Activated CD4-positive, alpha-beta T cell treated with anti-CD3 and anti-CD28 coated beads, Interleukin-2, Interleukin-4, amounts not matched to agents 100 ng/mL and 50 ng/mL, durations not matched to agents 16 hours and 8 hours (primary cell): ENCODE measurements around the gene ENTPD6.
A peak's percentile ranks its signal among the peaks of the same experiment; 100 is the strongest.

Experiments
- DNase-seq: peaks from one replicate; pipeline ENCODE4 v3.0.0-alpha.2; 2020; ENCODE audit warnings: low spot score

Gene ENTPD6

DNA sequence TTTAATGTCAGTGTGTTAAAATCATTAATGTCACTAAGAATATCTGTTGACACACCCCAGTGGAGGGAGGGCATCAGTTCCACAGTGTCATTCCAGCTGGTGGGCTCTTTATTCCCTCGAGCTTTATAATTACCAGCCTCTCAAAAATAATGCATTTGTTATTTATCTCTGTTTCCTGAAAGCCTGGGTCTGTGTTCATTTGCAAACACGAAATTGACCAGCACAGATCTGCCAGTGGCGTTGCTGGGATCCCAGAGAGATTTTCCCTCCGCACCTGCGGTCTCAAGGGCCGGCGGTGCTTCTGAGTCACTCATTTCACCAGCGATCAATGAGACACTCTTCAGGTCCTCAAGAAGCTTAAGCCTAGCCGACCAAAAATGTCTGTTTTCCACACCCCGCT is 46.7 kb downstream of the ENTPD6 start:
- DNase-seq, result no peak

DNA sequence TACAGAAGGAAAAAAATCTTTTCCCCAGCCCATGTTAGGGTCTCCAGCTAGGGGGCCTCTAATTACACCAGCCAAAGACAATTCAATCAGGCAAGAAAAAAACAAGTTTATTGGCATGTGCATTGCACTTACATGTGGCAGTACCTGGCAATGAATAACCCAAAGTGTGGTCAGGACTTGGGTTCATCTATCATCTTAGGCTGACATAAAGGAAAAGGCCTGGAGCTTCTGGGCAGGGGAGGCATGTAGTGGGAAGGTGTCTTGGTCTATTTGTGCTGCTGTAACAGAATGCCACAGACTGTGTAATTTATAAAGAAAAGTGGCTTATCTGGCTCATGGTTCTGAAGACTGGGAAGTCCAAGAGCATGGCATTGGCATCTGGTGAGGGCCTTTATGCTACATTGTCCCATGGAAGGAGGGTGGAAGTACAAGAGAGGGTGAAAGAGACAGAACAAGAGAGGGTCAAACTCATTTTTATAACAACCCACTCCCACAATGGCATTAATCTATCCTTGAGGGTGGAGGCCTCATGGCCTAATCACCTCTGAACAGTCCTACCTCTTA is 48.0 kb downstream of the ENTPD6 start:
- no peak for DNase-seq

DNA sequence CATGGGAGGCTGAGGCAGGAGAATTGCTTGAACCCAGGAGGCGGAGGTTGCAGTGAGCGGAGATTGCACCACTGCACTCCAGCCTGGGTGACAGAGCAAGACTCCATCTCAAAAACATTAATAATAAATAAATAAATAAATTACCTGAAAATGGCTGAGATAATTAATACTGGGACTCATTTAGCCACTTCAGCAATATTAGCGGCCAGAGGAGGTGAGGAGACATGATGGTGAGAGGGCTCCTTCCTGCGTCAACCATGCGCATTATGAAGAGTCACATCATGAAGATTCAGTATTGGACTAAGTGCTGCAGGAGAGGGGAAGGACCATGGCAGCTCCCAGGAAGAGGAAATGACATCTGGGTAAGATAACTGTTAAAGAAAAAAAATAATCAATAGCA is 49.5 kb downstream of the ENTPD6 start:
- no peak for DNase-seq

DNA sequence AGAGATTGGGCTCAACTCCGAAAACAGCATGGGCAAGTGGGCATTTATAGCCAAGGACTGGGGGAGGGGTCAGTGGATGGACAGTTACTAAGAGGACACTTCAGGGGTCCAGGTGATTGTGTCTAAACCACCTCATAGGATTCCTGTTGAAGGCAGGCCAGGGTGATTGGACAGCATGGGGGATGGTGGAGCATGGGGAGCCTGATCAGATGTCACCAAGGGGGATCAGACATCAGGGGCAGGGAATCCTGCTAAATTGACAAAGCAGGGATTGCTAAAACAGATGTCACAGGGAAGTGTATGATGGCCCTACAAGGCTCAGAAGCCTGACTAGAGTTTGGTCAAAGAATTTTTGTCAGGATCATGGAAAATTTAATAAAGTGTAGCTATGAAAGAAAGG is 49.9 kb downstream of the ENTPD6 start:
- no peak for DNase-seq

DNA sequence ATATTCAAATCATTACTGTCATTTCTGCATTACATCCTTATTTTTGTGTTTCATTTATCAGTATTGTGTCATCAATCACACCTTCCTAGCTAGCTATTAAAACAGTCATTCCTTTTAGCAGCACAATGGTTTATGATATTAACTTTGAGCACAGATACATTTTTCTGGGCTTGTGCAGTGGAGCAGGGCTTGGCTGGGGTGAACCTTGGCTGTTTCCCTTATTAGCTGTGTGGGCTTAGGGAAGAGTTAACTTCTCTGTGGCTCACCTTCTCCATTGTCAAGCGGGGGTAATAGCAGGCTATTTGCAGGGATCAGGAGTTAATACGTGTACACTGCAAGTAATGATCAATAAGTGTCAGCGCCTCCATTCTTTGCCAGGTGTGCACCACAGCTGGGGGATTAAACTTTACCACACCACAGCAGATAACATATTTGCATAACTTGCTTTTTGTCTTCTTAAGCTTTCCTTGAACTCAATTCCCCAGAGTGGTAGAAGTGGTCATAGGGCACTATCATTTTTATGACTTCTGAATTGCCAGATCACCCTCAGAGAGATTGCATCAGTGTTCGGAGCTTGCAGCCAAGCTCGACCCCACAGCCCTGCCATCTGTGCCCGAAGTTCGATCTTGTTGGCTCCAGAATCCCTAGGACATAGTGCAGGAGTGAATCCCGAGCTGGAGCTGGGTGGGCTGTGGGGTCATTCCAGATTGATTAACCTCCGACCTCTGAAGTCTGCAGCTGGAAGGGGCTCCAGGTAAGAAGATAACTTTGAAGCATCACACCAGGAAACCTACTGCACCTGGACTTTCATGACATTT is 50.9 kb downstream of the ENTPD6 start:
- DNase-seq, result no peak

DNA sequence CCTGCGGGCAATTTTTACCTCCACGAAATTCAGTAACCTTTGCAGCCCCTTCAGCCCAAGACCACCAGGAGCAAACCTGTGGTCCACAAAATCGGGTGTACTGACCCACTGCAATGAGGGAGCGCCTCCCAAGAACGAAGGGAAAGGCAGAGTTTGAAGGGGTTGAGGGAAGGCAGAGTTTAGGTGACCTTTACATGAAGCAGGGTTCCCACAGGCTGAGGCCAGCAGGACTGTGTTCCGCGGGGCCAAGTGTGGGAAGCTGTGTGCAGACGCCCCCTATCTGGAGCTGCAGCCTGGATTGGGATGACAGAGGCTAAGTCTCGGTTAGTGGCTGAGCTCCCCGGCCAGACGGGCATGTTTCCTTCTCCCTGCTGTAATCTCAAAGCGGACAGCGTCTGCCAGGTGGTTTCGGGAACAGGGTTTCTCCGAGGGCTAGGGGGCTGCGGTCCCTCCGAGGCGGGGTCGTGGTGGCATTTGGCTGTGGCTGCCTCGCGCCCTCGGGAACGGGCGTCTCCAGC is 51.5 kb downstream of the ENTPD6 start:
- DNase-seq, result no peak

DNA sequence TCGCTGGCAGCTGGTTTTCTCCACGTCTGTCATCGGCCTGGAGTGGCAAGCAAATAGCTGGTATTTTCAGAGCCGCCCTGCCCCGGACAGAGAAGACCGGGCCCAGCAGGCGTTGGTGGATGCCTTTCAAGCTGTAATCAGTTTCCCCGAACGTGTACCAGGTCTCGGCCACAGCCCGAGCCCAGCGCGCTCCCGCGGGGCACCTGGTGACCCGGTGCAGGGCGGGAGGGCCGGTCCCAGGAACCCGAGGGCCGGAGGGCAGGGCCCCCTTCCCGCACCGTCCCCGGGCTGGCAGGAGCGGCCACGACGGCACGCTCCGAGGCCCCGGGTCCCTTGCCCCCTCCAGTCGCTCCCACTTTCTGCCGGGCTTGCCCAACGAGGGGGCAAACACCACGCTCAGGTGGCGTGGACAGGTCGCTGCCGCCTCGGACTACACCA is 52.0 kb downstream of the ENTPD6 start:
- no peak for DNase-seq

DNA sequence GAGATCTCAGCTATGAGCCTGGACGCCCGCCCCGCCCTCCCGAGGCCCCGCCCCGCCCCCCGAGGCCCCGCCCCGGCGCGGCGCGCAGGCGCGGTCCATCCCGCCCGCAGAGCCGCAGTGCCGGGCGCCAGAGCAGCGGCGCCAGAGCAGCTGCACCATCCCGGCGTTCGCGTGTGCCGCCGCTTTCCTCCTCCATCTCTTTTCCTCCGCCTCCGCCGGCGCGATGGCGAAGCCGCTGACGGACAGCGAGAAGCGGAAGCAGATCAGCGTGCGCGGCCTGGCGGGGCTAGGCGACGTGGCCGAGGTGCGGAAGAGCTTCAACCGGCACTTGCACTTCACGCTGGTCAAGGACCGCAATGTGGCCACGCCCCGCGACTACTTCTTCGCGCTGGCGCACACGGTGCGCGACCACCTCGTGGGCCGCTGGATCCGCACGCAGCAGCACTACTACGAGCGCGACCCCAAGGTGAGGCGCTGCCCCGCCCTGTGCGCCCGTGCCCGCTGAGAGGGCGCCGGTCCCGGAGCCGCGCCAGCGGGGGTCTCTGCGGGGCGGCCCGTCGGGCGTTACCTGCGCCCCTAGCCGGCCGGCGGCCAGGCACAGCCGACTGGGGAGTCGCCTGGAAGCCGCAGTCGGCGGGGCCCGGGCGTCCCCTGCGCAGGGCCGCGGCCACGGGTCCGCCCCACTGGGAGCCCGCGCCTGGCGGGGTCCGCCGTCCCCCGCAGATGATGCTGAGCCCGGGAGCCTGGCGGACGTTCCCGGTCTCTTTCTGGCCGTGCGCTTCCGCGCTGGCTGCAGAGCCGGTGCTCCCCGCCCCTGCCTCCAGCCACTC is 52.7 kb downstream of the ENTPD6 start, which contains the start of gene PYGB:
Gene PYGB (plus strand): TSS at position 130 of the 830 bp plus-strand sequence. CDS start 94 bp downstream, at position 224.
- peak; percentile 75 for DNase-seq

DNA sequence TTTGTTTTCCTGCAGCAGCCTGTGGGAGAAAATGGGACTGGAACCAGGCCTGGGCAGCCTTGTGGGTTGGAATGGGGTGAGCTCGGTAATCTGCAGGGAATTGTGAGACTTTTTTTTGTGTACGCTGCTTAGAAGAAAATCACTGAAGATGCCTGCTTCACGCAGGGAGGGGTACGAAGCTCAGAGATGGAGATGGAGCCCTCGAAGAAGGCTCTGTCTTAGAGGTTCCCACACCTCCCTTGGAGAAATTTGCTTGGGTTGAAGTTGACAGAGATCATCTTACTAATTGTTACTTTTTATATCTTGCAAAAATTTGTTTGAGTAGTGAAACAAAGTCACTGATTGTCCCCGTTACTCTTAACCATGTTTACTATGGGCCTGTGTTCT is 53.3 kb downstream of the ENTPD6 start:
- DNase-seq, result no peak

DNA sequence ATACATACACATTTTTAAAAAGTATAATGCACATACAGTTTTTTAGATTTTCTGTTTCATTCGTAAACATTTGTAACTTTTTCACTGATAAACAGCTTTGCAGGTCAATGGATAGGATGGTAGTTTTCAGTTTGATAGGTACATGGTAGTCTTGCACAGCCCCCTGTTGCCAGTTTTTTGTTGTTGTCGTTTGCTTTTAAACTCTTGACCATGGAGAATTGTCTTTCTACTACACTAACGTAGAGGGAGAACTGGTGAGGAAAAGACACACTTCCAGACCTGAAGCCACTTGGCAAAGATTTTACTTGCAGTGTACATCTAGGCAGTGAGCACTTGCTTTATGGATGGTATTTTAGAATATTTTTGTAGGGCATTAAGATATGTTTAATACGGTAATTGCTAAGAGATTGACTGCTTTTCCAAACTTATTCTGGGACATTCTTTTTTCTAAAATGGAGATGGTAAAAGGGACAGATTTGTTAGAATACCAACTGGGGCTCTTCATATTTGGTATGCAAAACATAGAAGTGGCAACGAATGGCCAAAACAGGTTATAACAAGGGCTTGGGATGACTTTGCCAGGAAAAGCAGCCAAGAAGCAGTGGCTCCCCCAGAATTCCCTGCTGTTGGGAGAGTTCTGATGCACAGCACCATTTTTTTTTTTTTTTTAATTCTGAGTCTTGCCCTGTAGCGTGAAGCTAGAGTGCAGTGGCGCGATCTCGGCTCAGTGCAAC is 53.9 kb downstream of the ENTPD6 start:
- no peak for DNase-seq

DNA sequence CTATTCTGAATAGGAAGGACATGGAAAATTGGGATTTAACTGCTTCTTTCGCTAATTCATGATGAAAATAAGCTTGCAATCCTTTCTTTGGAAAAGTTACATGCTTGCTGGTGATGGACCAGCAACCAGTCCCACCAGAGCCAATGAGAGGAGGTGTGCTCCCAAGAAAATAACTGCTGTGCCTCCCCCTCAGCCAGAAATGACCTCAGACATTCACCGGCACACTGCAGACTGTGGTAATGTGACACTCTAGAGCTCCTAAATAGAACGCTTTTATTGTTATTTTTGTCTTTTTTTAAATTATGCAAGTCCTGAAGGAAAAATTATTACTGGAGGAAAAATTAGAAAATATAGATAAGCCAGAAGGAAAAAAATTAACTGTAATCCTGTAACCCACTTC is 55.0 kb downstream of the ENTPD6 start:
- DNase-seq, result no peak

DNA sequence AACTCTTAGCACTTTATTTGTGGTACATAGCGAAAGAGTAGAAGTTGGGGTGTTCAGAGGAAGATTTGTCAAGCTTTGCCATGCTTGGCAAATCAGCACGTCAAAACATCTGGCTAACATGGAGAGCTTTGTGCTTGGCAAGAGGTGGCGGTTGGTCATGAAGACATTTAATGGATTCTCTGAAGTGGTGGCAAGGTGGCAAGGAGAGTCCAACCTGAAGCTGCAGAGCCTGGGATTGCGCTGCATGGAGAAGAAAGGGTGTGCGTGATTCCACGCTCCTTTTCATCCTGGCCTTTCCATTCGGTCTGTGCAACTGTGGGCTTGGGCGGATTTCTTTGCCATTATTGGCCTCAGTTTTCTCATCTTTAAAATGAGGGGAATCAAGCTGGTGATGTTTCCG is 55.5 kb downstream of the ENTPD6 start:
- no peak for DNase-seq

DNA sequence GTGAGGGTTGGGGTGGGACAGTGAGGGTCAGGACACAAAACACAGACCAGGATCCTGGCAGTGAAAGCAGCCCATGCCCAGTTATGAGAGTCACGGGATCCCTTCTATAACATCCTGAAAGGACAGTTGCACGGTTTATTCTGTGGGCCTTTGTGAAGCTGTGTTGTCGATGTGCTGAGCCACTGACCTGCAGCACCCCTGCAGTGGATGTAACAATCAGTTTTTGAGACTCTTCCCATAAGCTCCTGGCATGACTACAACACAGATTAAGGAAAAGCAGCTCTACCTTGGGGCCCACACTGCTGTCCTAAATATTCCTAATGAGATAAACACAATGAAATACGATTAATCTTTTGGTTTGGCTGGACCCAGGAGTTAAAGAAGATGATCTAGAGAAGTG is 56.0 kb downstream of the ENTPD6 start:
- DNase-seq, result no peak

DNA sequence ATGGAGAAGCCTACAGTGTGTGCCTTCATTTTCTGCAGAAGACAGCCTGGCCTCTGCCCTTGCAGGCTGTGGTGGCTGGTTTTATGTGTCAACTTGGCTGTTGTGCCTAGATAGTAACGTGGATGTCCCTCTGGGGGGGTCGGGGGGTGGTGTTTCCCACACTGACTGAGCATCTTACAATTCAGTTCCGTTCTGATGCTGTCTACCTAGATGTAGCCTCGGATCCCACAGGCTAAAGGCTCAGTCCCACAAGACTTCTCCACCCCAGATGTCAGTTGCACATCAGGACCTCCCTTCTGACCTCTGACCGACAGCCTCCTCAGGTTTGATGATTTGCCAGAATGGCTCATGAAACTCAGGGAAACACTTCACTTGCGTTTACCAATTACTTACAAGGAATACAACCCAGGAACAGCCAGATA is 56.7 kb downstream of the ENTPD6 start:
- no peak for DNase-seq

DNA sequence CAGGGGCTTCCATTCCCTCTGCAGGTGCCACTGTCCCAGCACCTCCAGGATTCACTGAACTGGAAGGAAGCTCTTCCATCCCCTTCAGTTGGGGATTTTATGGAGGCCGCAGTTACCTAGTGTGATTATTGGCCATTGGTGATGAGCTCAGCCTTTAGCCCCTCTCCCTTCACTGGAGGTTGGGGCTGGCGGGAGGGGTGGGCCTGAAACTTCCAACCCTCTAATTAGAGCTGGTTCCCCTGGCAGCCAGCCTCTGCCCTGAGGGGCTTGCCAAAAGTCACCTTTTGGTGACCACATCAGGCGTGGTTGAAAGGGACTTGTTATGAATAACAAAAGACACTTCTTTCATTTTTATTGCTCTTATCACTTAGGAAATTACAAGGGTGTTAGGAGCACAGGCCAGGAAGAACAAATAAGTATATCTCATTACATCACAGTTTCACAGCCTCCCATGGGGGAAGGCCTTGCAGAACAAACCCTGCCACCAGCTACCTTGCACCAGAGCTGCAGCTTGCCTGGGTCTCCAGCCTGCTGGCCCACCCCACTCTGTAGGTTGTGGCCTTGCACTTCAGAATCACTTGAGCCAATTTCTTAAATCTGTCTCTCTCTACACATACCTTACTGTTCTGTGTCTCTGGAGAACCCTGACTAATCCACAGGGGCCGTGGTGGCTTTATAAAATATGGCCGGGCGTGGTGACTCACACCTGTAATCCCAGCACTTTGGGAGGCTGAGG is 57.3 kb downstream of the ENTPD6 start:
- DNase-seq, result no peak

DNA sequence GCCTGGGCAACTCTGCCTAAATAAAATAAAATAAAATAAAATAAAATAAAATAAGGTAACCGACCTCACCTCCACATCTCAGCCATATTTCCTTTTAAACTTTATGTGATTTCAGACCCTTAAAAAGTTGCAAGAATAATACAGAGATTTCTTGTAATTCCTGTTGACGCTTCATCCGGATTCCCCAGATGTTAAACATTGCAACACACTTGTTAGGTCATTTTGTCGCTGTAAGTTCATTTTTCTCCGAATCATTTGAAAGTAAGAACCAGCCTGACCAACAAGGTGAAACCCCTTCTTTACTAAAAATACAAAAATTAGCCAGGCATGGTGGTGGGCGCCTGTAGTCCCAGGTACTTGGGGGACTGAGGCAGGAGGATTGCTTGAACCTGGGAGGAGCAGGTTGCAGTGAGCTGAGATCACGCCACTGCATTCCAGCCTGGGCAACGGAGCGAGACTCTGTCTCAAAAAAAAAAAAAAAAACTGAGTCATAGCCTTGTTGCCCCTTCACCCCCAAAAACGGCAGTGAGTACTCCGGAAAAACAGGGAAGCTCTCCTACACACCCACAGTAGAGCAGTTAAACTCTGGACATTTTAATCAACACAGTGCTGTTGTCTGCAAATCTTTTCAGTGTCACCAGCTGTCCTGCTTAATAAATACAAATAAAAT is 58.2 kb downstream of the ENTPD6 start:
- no peak for DNase-seq

DNA sequence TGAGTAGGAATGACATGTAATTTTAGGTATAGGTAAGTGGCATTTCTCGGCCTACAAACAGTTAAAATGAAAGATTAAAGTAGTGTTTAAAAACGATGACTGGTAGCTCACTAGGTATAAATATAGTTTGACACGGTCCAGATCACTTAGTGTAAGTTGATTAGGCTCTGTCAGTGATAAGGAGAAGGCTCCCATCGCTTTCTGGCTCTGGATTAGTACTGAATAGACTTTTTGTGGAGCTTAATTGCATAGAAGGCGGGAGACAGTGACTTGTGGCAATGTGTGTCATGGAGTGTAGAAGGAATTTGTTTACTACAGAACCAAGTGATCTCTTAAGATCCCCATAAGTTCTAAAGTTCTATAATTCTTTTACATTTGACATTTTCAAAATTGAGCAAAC is 59.1 kb downstream of the ENTPD6 start:
- no peak for DNase-seq

DNA sequence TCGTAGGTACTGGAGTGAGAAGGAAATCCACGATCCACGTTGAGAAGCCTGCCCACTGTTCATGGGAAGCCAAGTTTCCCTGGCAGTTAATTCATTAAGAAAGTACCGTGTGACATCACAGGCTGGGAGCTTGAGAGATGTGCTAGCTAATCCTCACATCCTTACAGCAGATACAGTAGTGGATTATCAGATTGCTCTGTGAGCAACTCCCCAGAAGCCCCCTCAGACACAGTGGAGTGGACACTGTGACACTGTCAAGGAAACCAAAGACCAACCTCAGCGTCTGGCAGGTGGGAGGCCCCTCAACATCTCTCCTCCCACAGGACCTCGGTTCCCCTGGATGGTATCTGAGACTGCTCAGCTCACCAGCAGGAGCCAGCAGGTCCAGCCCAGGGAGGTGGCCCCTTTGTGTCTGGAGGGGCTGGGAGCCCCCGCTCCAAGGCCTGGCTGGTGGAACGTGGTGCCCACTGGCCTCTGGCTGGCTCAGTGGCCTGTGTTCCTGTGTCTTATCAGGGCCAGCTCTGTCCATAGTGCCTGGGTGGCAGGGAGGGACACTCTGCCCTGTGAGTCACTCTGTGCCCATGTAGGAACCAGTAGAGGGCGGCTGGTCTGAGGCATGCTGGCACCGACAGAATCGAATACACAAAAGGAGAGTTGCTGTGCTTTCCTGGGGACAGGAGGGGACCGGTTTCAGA is 59.6 kb downstream of the ENTPD6 start:
- DNase-seq, result no peak

DNA sequence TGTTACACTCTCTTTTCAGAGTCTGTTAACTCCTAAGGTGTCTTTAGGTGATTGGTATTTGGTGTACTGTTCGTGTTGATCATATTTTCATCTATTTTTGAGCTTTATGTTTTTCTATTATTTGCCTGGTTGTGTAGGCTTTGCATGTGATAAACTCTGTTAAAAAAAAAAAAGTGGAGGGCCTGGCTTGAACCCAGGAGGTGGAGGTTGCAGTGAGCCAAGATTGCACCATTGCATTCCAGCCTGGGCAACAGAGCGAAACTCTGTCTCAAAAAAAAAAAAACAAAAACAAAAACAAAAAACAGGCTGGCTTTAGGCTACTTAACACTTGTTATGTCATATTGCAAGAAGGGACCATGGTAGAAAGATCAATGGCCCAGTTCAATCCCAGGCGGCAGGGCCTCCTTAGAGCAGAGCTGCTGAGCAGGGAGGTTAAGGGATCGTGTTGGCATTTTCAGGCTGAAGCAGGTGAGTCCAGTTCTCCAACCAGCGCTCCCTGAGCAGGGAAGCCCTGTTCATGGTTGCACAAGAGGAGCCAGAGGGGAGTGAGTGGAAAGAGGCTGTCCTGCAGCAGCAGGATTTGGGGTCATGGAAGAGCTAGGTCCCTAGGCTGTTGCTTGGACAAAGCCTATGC is 60.8 kb downstream of the ENTPD6 start:
- no peak for DNase-seq

DNA sequence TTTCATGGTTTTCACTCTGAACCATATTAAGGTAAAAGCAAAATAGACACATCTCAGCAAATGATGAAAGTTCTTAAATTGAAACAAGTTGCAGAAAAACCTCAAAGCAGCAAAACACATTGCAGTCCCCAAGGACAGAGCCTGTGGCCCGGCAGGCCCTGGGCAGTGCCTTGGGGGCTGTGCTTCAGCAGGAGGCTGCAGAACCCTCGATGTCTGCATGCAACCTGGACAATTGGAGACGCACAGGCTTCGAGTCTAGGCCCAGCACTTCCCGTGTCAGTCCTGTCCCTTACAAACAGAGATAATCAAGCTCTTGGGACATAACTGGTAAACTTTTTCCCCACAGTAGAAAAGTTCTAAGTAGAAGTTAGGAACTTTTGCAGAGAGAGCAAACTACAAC is 61.6 kb downstream of the ENTPD6 start:
- no peak for DNase-seq
